ENCODE measurements around the gene RXRA. TPM values are rescaled to one million over a fixed set of nuclear protein-coding genes. Genes with fewer than 3 reads are reported as not detected.

RXRA gene
- total and polyA plus RNA-seq, 2 experiments from 2014 or later, result 32.9 to 46.1 TPM

GRCh38 chr9:134423749-134424148 is 97.5 kb downstream of the RXRA start:
- Histone ChIP-seq H3K27ac (no peak overlapping the region), H3K4me3 (no peak overlapping the region), H3K9me3 (ENCODE audit: low read depth) (no peaks in the 10 kb centered on the region), H3K4me1 (ENCODE audit: low read depth) (no peaks in the 10 kb centered on the region), H3K36me3 (peaks cover 3% of the 10 kb centered on the region), H3K27me3 (no peaks in the 10 kb centered on the region)
- no peak for TF ChIP-seq CTCF (IDR thresholded peaks at IDR 0.05; ENCODE audit: low read depth, low read length)
- no peak for DNase-seq (ENCODE audit: low read depth in 1 of 2, low spot score in 1 of 2)

DNA sequence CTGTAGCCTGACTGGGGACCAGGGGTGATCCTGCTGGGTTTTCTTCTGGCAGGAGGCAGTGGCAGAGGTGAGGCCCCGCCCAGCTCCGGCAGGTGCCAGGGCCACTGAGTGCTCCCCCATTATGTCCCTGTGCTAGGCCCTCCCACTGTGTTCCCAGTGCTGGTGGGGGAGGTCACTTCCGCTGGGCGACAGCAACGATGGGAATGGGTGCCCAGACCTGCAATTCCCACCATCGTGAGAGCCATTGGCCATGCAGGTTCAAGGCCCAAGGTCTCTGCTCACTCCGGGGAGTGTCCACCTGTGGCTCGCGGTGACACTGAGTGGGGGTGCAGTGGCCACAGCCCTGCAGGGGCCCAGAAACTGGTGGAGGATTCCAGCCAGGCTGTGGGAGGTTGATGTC is 98.6 kb downstream of the RXRA start:
- no peaks in the 10 kb centered on the region for H3K4me1 ChIP-seq (ENCODE audit: low read depth)
- DNase-seq (ENCODE audit: low read depth in 1 of 2, low spot score in 1 of 2), result no peak
- peaks cover 3% of the 10 kb centered on the region for H3K36me3 ChIP-seq
- H3K9me3 ChIP-seq (ENCODE audit: low read depth), result no peaks in the 10 kb centered on the region
- H3K27me3 ChIP-seq, result no peaks in the 10 kb centered on the region
- H3K27ac ChIP-seq, result no peak overlapping the region
- TF ChIP-seq CTCF (IDR thresholded peaks at IDR 0.05; ENCODE audit: low read depth, low read length), result no peak
- H3K4me3 ChIP-seq, result no peak overlapping the region

- no peaks in the 10 kb centered on the region for H3K9me3 ChIP-seq (ENCODE audit: low read depth)
Measured at GRCh38 chr9:134425401-134425800, 99.1 kb downstream of the RXRA start.

GRCh38 chr9:134425812-134426211 is 99.6 kb downstream of the RXRA start:
- Histone ChIP-seq H3K36me3 (peaks cover 2% of the 10 kb centered on the region), H3K27me3 (no peaks in the 10 kb centered on the region), H3K4me3 (no peak overlapping the region), H3K9me3 (ENCODE audit: low read depth) (no peaks in the 10 kb centered on the region), H3K4me1 (ENCODE audit: low read depth) (no peaks in the 10 kb centered on the region), H3K27ac (no peak overlapping the region)
- no peak for DNase-seq (ENCODE audit: low read depth in 1 of 2, low spot score in 1 of 2)
- no peak for TF ChIP-seq CTCF (IDR thresholded peaks at IDR 0.05; ENCODE audit: low read depth, low read length)

More at GRCh38 chr9:134425401-134425800, 99.1 kb downstream of the RXRA start:
- TF ChIP-seq CTCF (IDR thresholded peaks at IDR 0.05; ENCODE audit: low read depth, low read length), result no peak
- DNase-seq (ENCODE audit: low read depth in 1 of 2, low spot score in 1 of 2), result no peak
- Histone ChIP-seq H3K27ac (no peak overlapping the region), H3K4me1 (ENCODE audit: low read depth) (no peaks in the 10 kb centered on the region), H3K36me3 (peaks cover 3% of the 10 kb centered on the region), H3K4me3 (no peak overlapping the region), H3K27me3 (no peaks in the 10 kb centered on the region)

- DNase-seq (ENCODE audit: low read depth in 1 of 2, low spot score in 1 of 2), result no peak
- Histone ChIP-seq H3K27ac (no peak overlapping the region), H3K9me3 (ENCODE audit: low read depth) (no peaks in the 10 kb centered on the region), H3K36me3 (no peaks in the 10 kb centered on the region), H3K4me3 (no peak overlapping the region), H3K27me3 (no peaks in the 10 kb centered on the region), H3K4me1 (ENCODE audit: low read depth) (no peaks in the 10 kb centered on the region)
- no peak for TF ChIP-seq CTCF (IDR thresholded peaks at IDR 0.05; ENCODE audit: low read depth, low read length)
Measured at GRCh38 chr9:134426436-134426835, 100.2 kb downstream of the RXRA start.

All from cardiac muscle cell (in vitro differentiated cells and primary cell).